HG02870 (cell line): Measurements from ENCODE around the gene PRCC.
"Not testable (repeated sequence)": the region's sequence is repeated elsewhere in the genome, so short reads cannot be mapped to it uniquely, and the experiment has no call there.

ENCODE experiments used
- ATAC-seq: cut with Tn5 transposase; IDR thresholded peaks from one replicate; pipeline ENCODE4 v1.9.1; 2021; ENCODE audit warnings: mild to moderate bottlenecking, moderate library complexity; ENCODE audit not compliant: unreplicated experiment

Gene PRCC

DNA sequence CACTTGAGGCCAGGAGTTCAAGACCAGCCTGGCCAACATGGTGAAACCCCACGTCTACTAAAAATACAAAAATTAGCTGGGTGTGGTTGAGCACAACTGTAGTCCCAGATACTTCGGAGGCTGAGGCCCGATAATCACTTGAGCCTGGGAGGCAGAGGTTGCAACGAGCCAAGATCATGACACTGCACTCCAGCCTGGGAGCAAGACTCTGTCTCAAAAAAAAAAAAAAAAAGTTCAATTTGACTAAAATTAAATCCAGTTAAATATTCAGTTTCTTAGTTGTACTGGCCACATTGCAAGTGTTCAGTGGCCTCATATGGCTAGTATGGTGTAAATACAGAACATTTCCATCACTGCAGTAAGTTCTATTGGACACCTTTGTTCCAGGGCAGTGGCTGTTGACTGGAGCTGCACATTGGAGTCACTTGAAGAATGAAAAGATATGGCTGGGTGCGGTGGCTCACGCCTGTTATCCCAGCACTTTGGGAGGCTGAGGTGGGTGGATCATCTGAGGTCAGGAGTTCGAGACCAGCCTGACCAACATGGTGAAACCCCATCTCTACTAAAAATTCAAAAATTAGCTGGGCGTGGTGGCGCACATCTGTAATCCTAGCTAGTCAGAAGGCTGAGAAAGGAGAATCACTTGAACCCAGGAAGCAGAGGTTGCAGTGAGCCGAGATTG is 9.6 kb upstream of the PRCC start:
- not testable (repeated sequence) for ATAC-seq

GRCh38 chr1:156760092-156760795 is 7.1 kb upstream of the PRCC start:
- no peak for ATAC-seq

DNA sequence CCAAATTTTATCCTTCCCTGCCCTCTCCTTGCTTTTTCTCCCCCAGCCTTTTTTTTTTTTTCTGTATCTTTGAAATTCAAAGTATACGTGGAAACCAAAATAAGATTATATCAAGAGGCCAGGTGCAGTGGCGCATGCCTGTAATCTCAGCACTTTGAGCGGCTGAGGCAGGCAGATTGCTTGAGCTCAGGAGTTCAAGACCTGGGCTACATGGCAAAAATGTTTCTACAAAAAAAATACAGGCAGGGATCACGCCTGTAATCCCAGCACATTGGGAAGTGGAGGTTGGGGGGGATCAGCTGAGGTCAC is 6.6 kb upstream of the PRCC start:
- ATAC-seq: no peak

DNA sequence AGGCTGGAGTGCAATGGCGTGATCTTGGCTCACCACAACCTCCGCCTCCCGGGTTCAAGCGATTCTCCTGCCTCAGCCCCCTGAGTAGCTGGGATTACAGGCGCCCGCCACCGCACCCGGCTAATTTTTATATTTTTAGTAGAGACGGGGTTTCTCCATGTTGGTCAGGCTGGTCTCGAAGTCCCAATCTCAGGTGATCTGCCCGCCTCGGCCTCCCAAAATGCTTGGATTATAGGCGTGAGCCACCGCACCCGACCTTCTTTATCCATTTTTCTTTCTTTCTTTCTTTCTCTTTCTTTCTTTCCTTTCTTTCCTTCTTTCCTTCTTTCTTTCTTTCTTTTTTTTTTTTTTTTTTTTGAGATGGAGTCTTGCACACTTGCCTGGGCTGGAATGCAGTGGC is 2.2 kb upstream of the PRCC start:
- not testable (repeated sequence) for ATAC-seq

- ATAC-seq: no peak
Measured at GRCh38 chr1:156765666-156766065, 1.7 kb upstream of the PRCC start.

- ATAC-seq: peak; percentile 10
Measured at GRCh38 chr1:156766298-156767100, 836 bp upstream of the PRCC start.

- ATAC-seq: no peak
Measured at GRCh38 chr1:156767879-156768604, 707 bp downstream of the PRCC start.

DNA sequence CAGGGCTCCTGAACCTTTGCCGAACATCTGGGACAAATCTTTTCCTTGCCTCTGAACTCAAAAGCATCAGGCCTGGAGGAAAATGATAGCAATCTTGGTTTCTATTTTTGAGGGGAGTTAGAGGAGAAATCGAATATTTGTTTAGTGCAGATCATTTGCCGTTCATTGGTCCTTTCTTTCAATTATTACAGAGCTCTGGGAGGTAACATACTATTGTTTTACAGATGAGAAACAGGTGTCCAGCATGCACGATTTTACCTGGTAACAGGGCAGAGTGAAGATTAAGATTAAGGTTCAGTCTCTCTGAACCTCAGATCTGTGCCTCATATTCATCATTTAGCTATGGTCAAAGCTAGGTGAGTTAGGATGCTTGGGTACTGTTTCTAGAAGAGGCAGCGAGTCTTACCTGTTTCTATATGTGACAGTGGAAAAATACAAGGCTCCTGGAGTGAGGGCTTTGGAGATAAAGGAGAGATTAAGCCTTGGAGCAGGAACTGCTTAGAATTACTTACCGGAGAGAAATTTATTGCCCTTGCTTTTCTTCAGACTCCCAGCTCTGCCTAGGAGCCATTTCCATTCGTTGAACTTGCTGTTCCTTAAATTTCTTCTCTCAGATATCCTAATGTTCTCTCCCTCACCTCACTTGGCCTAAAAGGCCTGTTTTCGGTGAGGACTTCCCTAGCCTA is 1.4 kb downstream of the PRCC start:
- ATAC-seq: no peak

DNA sequence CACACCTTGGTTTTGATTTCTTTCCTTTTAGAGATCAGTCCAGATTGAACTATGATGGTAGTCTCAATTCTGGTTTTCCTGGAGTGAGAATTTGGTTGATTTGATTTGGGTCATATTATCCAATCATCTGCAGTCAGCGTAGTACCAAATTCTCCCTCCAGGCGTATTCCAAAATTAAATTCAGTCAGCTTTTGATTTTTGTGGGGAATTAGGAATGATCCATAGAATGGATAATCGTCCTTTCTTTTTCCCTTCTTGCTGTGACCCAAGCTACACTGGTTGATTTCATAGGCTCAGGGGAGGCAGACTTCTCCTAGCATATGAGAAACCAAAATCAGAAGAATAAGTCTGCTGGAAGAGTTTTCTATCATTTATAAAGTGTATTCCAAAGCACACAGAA is 4.9 kb downstream of the PRCC start:
- no peak for ATAC-seq

- no peak for ATAC-seq
Measured at GRCh38 chr1:156772728-156773497, 5.6 kb downstream of the PRCC start.

DNA sequence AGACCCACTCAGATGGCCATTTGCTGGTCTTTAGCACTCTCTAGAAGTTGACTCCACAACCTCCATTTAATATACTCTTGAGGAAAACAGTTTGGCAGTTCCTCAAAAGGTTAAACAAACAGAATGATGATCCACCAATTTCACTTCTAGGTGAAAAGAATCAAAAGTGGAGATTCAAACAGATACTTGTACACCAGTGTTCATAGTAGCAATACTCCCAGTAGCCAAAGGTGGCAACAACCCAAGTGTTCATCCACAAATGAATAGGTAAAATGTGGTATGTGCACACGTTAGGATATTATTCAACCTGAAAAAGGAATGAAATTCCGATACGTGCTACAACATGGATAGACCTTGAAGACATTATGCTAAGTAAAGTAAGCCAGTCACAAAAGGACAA is 6.3 kb downstream of the PRCC start:
- no peak for ATAC-seq

DNA sequence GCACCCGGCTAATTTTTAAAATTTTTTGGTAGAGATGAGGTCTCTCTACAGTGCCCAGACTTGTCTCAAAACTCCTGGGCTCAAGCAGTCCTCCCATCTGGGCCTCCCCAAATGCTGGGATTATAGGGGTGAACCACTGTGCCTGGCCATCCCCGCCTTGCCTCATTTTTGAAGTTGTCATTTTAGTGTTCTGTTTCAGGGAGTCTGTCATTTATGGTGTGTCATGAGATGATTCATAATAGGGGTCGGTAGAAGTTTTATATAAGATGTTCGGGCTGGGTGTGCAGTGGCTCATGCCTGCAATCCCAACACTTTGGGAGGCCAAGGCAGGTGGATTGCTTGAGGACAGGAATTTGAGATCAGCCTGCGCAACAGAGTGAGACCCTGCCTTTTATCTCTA is 8.5 kb downstream of the PRCC start:
- no peak for ATAC-seq

GRCh38 chr1:156776942-156777341 is 9.6 kb downstream of the PRCC start:
- ATAC-seq: no peak

DNA sequence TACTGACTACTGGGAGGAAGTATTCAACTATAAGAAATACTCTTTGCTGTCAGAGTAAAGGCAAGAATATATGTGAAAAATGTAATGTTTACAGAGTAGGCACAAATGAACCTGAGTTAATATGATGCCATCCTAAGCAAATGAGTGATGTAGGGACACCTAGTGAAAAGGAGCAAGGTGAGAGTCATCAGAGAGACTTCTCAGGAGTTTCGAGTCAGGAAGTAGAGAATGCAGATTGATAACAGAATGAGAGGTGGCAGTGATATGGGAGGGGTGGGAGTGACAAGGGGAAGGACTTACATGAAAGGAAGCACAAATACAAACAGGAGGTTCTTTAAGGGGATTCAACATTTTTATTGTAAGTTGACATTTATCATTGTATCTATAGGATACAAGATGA is 10.2 kb downstream of the PRCC start:
- no peak for ATAC-seq

DNA sequence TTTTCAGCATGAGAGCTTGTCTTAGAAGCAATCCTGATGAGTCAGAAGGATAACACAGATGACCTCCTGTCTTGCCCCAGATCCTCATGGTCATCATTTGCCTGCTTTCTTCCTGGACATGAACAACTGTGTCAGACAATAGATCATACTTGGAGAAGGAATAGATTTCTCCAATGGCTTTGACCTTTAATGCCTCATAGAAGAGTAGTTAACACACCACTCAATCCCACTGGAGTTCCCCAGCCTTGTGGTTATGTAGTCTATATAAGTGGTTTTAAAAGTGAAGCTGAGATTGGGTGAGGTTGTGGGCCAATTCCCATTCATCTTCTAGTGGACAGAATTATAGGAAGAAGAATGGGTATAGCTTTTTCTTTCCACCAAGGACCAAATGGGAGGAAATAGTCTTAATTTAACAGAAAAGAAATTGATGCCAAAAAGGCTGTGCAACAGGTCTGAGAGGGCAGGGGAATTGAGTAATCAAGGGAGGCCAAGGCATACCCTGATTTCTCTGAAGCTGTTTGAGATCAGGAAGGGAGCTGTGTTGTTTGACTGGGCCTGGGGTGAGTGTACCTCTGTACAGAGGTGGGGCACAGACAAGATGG is 14.4 kb downstream of the PRCC start:
- no peak for ATAC-seq

- ATAC-seq: no peak
Measured at GRCh38 chr1:156785458-156785857, 18.1 kb downstream of the PRCC start.

DNA sequence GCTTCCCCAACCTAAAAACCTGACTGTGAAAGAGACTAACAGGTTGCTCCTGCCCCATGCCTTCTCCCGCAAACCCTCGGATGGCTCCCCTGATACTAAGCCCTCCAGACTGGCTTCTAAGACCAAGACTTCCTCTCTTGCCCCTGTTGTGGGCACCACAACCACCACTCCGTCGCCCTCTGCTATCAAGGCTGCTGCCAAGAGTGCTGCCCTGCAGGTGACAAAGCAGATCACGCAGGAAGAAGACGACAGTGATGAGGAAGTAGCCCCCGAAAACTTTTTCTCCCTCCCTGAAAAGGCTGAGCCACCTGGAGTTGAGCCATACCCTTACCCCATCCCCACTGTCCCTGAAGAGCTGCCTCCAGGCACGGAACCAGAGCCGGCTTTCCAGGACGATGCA is 19.3 kb downstream of the PRCC start:
- ATAC-seq: no peak

DNA sequence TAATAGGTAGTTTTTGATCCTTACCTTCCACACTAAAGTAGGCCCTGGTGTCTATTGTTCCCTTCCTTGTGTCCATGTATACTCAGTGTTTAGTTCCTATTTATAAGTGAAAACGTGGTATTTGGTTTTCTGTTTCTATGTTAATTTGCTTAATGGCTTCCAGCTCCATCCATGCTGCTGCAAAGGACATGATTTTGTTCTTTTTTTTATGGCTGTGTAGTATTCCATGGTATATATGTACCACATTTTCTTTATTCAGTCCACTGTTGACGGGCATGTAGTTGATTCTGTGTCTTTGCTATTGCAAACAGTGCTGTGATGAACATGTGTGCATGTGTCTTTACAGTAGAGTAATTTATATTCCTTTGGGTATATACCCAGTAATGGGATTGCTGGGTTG is 20.8 kb downstream of the PRCC start:
- no peak for ATAC-seq

GRCh38 chr1:156789621-156790318 is 22.4 kb downstream of the PRCC start:
- ATAC-seq: no peak
